Body of pancreas (tissue), 4 donors: Measurements from ENCODE around the gene GALNT6. TPM values are rescaled to one million over a fixed set of nuclear protein-coding genes. Genes with fewer than 3 reads are reported as not detected.

Experiments used
- ATAC-seq: fragments of 150-250 bp; one replicate; pipeline ENCODE4 v1.9.1; 2016
- DNase-seq, 4 donors: peaks; one replicate each; pipeline ENCODE4 v3.0.0-alpha.2; 2019
- H3K27ac ChIP-seq, 4 donors: fragments of 200-600 bp; sonication (generic); 1 replicate in 3 of 4; 2 replicates in 1 of 4; pipeline versions ENCODE4 v1.5.1 to v1.6.1; 2016 to 2019; ENCODE audit warnings: mild to moderate bottlenecking in 1 of 4, mixed read lengths in 1 of 4, moderate library complexity in 1 of 4
- H3K27me3 ChIP-seq, 2 donors: fragments of 200-600 bp; sonication (generic); one replicate each; pipeline ENCODE4 v1.6.0; 2016; ENCODE audit warnings: mild to moderate bottlenecking in 1 of 2
- H3K36me3 ChIP-seq, 2 donors: fragments of 200-600 bp; sonication (generic); replicated peaks in 1 of 2; 2 replicates each; pipeline ENCODE4 v1.5.1; 2016; ENCODE audit warnings: low read depth in 2 of 2; ENCODE audit not compliant: insufficient read depth in 1 of 2
- H3K4me1 ChIP-seq: fragments of 200-600 bp; sonication (generic); one replicate; pipeline ENCODE4 v1.6.0; 2016
- H3K4me3 ChIP-seq, 2 donors: fragments of 200-600 bp; sonication (generic); 1 replicate in 1 of 2; 2 replicates in 1 of 2; pipeline ENCODE4 v1.5.1; 2016 to 2019
- H3K9me3 ChIP-seq, 3 donors: fragments of 200-600 bp; sonication (generic); 1 replicate in 2 of 3; 2 replicates in 1 of 3; pipeline ENCODE4 v1.5.1; 2016
- CTCF ChIP-seq, 7 experiments: fragments of 450-650 bp in 4 of 7; fragments of 200-600 bp in 3 of 7; sonication (generic) in 3 of 7; IDR thresholded peaks; one replicate each; pipeline ENCODE4 v1.5.1; 2016 to 2019; ENCODE audit warnings: antibody characterized with exemption in 7 of 7
- POLR2A ChIP-seq, 3 donors: fragments of 450-650 bp; IDR thresholded peaks; one replicate each; pipeline ENCODE4 v1.6.1; 2016; ENCODE audit warnings: antibody characterized with exemption in 3 of 3, mild to moderate bottlenecking in 2 of 3
- WGBS, 2 donors: methylation state at CpG; one replicate each; pipeline ENCODE4 v1.1.5; 2017; 5-methylcytosine and 5-hydroxymethylcytosine counted together
- intact Hi-C: fragments of 100-400 bp; cut with DNase I; formaldehyde crosslinking; loops from one replicate; pipeline ENCODE4 v1.15.1; 2023
- total RNA-seq, 2 donors: library from RNA; depleted of rRNA; stranded (reverse); fragments of >200 nt; gene quantifications; one replicate each; pipeline ENCODE4 v1.1.0, GENCODE V29; 2016

Gene GALNT6
- total RNA-seq, 2 donors from 2014 or later = 8.6 to 9.3 TPM

GRCh38 chr12:51349026-51349425, 42.2 kb downstream of the GALNT6 start:
- intact Hi-C loops = loop anchor here (5.0 to 10.0 kb wide), 2 partner anchors 77 to 524 kb away; partner anchors contain the start of gene SMAGP
- H3K4me3 ChIP-seq = no peak overlapping the region
- no peak for DNase-seq
- TF ChIP-seq CTCF (IDR thresholded peaks at IDR 0.05) (no peak), POLR2A (IDR thresholded peaks at IDR 0.05) (no peak)
- ATAC-seq = no peak
- H3K27ac ChIP-seq = no peak overlapping the region
- H3K27me3 ChIP-seq = no peaks in the 10 kb centered on the region
- H3K4me1 ChIP-seq = peaks cover 19% of the 10 kb centered on the region
- H3K36me3 ChIP-seq = no peaks in the 10 kb centered on the region
- 81 to 82% methylated on average over 5 of the region's 5 CpGs for WGBS, 2 donors
- no peaks in the 10 kb centered on the region for H3K9me3 ChIP-seq

GRCh38 chr12:51348116-51348515, 43.1 kb downstream of the GALNT6 start:
- ATAC-seq (no peak), DNase-seq (no peak)
- H3K4me3 ChIP-seq = no peak overlapping the region
- peaks cover 17% of the 10 kb centered on the region for H3K4me1 ChIP-seq
- H3K36me3 ChIP-seq = no peaks in the 10 kb centered on the region
- H3K27ac ChIP-seq = no peak overlapping the region
- 93 to 96% methylated on average over 1 to 4 of the region's 4 CpGs for WGBS, 2 donors
- TF ChIP-seq POLR2A (IDR thresholded peaks at IDR 0.05) (no peak), CTCF (IDR thresholded peaks at IDR 0.05) (no peak)
- intact Hi-C loops = loop anchor here (5.0 to 10.0 kb wide), 2 partner anchors 76 to 523 kb away; partner anchors contain the start of gene SMAGP
- H3K9me3 ChIP-seq = no peaks in the 10 kb centered on the region
- no peaks in the 10 kb centered on the region for H3K27me3 ChIP-seq

GRCh38 chr12:51346581-51346980, 44.6 kb downstream of the GALNT6 start, which contains the start of gene CELA1:
Gene CELA1 (minus strand): TSS chr12:51346679. CDS start chr12:51346638, 41 bp downstream.
- 82 to 88% methylated on average over 3 of the region's 3 CpGs for WGBS, 2 donors
- intact Hi-C loops = loop anchor here (5.0 to 10.0 kb wide), 2 partner anchors 74 to 522 kb away; partner anchors contain the start of gene SMAGP

GRCh38 chr12:51345681-51346080, 45.5 kb downstream of the GALNT6 start:
- Histone ChIP-seq H3K4me1 (peaks cover 4% of the 10 kb centered on the region), H3K36me3 (no peaks in the 10 kb centered on the region), H3K4me3 (no peak overlapping the region), H3K27me3 (no peaks in the 10 kb centered on the region), H3K9me3 (no peaks in the 10 kb centered on the region), H3K27ac (no peak overlapping the region)
- DNase-seq (no peak), ATAC-seq (no peak)
- intact Hi-C loops = loop anchor here (5.0 to 10.0 kb wide), 2 partner anchors 73 to 521 kb away; partner anchors contain the start of gene SMAGP
- 79 to 80% methylated on average over 7 of the region's 7 CpGs for WGBS, 2 donors
- no peak for TF ChIP-seq POLR2A (IDR thresholded peaks at IDR 0.05)
- no peak for TF ChIP-seq CTCF (IDR thresholded peaks at IDR 0.05)

More at GRCh38 chr12:51346581-51346980, 44.6 kb downstream of the GALNT6 start, which contains the start of gene CELA1:
- DNase-seq (no peak), ATAC-seq (no peak)
- Histone ChIP-seq H3K4me3 (no peak within 1 kb of the TSS), H3K9me3 (no peaks in the 10 kb centered on the region), H3K4me1 (peaks cover 2% of the 10 kb centered on the region), H3K27me3 (no peaks in the 10 kb centered on the region), H3K36me3 (no peaks in the 10 kb centered on the region), H3K27ac (no peak within 1 kb of the TSS)
- TF ChIP-seq POLR2A (IDR thresholded peaks at IDR 0.05) (no peak), CTCF (IDR thresholded peaks at IDR 0.05) (no peak)

- no peak overlapping the region for H3K4me3 ChIP-seq
- H3K36me3 ChIP-seq = no peaks in the 10 kb centered on the region
- TF ChIP-seq CTCF (IDR thresholded peaks at IDR 0.05) = no peak
- TF ChIP-seq POLR2A (IDR thresholded peaks at IDR 0.05) = no peak
- H3K27ac ChIP-seq = no peak overlapping the region
- H3K4me1 ChIP-seq = peaks cover 4% of the 10 kb centered on the region
- no peaks in the 10 kb centered on the region for H3K9me3 ChIP-seq
- H3K27me3 ChIP-seq = no peaks in the 10 kb centered on the region
- ATAC-seq (no peak), DNase-seq (no peak)
- intact Hi-C loops = loop anchor here (10.0 kb wide), 1 partner anchor 518 kb away; no protein-coding TSS in a partner anchor
- WGBS, 2 donors = 86 to 87% methylated on average over 2 of the region's 2 CpGs
Measured at GRCh38 chr12:51343201-51343600, 48.0 kb downstream of the GALNT6 start.
